OCI-LY7 (cell line): ENCODE results near the gene TM4SF5. TPM values are rescaled to one million over a fixed set of nuclear protein-coding genes. Genes with fewer than 3 reads are reported as not detected.

ENCODE experiments used
- Bru-seq: library from RNA; stranded (reverse); fragments of 400-500 nt; gene quantifications from one replicate; lab custom pipeline; 2021; lab: Mats Ljungman, UMichigan
- BruChase-seq, 2 experiments: library from RNA; stranded (reverse); fragments of 400-500 nt; gene quantifications; one replicate each; lab custom pipeline; 2021; lab: Mats Ljungman, UMichigan
- BruUV-seq: library from RNA; stranded (reverse); fragments of 400-500 nt; replicated peaks from 2 replicates; lab custom pipeline; 2021; lab: Mats Ljungman, UMichigan
- CTCF ChIA-PET: fragments of 300-600 bp; sonication (Branson Sonifier 250); formaldehyde crosslinking; loops from one replicate; lab custom pipeline; 2022; ENCODE audit warnings: antibody characterized with exemption; ENCODE audit not compliant: unreplicated experiment; lab: Charles Lee
- POLR2A ChIA-PET: fragments of 300-600 bp; sonication (Branson Sonifier 250); formaldehyde crosslinking; loops from one replicate; lab custom pipeline; 2022; ENCODE audit warnings: antibody characterized with exemption; lab: Charles Lee
- DNase-seq: peaks from one replicate; pipeline ENCODE4 v3.0.0-alpha.2; 2015; ENCODE audit warnings: low spot score
- H2AFZ ChIP-seq: fragments of 200-600 bp; sonication (generic), shearing (Covaris generic); 2 replicates; pipeline ENCODE4 v1.6.1; 2014; ENCODE audit warnings: mild to moderate bottlenecking, antibody characterized with exemption, low read length, moderate library complexity
- H3K27ac ChIP-seq: fragments of 200-600 bp; sonication (generic); 2 replicates; pipeline ENCODE4 v1.5.1; 2014; ENCODE audit warnings: mixed run types, low read depth, mild to moderate bottlenecking, moderate library complexity, low read length, inconsistent platforms; ENCODE audit not compliant: poor library complexity, severe bottlenecking
- H3K36me3 ChIP-seq: fragments of 200-600 bp; sonication (generic); 2 replicates; pipeline ENCODE4 v1.6.1; 2014; ENCODE audit warnings: mild to moderate bottlenecking, antibody characterized with exemption, low read length, moderate library complexity, mixed read lengths; ENCODE audit not compliant: insufficient read depth
- H3K4me1 ChIP-seq: fragments of 200-600 bp; sonication (generic); 2 replicates; pipeline ENCODE4 v1.5.1; 2014; ENCODE audit warnings: mild to moderate bottlenecking, low read length; ENCODE audit not compliant: insufficient read depth, poor library complexity, severe bottlenecking
- H3K4me2 ChIP-seq: fragments of 200-600 bp; sonication (generic); 2 replicates; pipeline ENCODE4 v1.6.1; 2014; ENCODE audit warnings: mild to moderate bottlenecking, low read length
- H3K4me3 ChIP-seq: fragments of 200-600 bp; sonication (generic); 2 replicates; pipeline ENCODE4 v1.5.1; 2014; ENCODE audit warnings: mild to moderate bottlenecking, low read depth, low read length; ENCODE audit not compliant: poor library complexity, severe bottlenecking
- H3K79me2 ChIP-seq: fragments of 200-600 bp; sonication (generic); 2 replicates; pipeline ENCODE4 v1.6.1; 2016; ENCODE audit warnings: low read depth, mild to moderate bottlenecking, low read length, moderate library complexity, mixed read lengths; ENCODE audit not compliant: insufficient read depth
- H3K9me2 ChIP-seq: fragments of 200-600 bp; sonication (generic); 2 replicates; pipeline ENCODE4 v1.6.1; 2016; ENCODE audit warnings: mild to moderate bottlenecking, low read length, mixed read lengths; ENCODE audit not compliant: insufficient read depth
- H3K9me3 ChIP-seq: fragments of 200-600 bp; sonication (generic); 2 replicates; pipeline ENCODE4 v1.6.1; 2014; ENCODE audit warnings: mild to moderate bottlenecking, mixed run types, low read length, mixed read lengths
- H4K20me1 ChIP-seq: fragments of 200-600 bp; sonication (generic); 2 replicates; pipeline ENCODE4 v1.6.1; 2014; ENCODE audit warnings: mild to moderate bottlenecking, antibody characterized with exemption, low read length, moderate library complexity, mixed read lengths; ENCODE audit not compliant: insufficient read depth
- EZH2phosphoT487 ChIP-seq: fragments of 200-600 bp; sonication (generic); IDR thresholded peaks from 2 replicates; pipeline ENCODE4 v1.6.1; 2018; ENCODE audit warnings: low read depth, borderline replicate concordance, mild to moderate bottlenecking, mixed run types, antibody characterized with exemption, low read length, moderate library complexity, mixed read lengths
- intact Hi-C: fragments of 100-400 bp; cut with micrococcal nuclease; formaldehyde crosslinking; loops from one replicate; pipeline ENCODE4 v1.10.0; 2022; ENCODE audit not compliant: unreplicated experiment
- long read RNA-seq: library from polyadenylated mRNA; stranded (forward); transcript quantifications from one replicate; pipeline ENCODE4 v2.0.0, GENCODE V29; 2022
- total RNA-seq, 2 experiments: library from RNA; depleted of rRNA in 1 of 2; stranded (reverse); fragments of >200 nt in 1 of 2; shearing (Covaris generic) in 1 of 2; gene quantifications; 2 replicates each; pipeline ENCODE4 v1.2.3, GENCODE V29; 2014 to 2022
- TF ChIP-seq, protein P1 (sequence below): fragments of 200-600 bp; sonication (generic); conservative IDR thresholded peaks from 2 replicates; pipeline ENCODE4 v1.5.1; 2014; ENCODE audit warnings: mild to moderate bottlenecking, antibody characterized with exemption, low read length, moderate library complexity, mixed read lengths

Gene TM4SF5, protein sequence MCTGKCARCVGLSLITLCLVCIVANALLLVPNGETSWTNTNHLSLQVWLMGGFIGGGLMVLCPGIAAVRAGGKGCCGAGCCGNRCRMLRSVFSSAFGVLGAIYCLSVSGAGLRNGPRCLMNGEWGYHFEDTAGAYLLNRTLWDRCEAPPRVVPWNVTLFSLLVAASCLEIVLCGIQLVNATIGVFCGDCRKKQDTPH
- total RNA-seq (2014; rRNA removed; shearing (Covaris generic)) (not detected in 2 replicates), total RNA-seq (2022) (not detected in 2 replicates), Bru-seq, nascent RNA (not detected), BruChase-seq, experiment 1, labeled RNA remaining after a 6-hour chase (not detected), BruChase-seq, experiment 2, labeled RNA remaining after a 2-hour chase (not detected)
- long read RNA-seq = 0 reads

DNA sequence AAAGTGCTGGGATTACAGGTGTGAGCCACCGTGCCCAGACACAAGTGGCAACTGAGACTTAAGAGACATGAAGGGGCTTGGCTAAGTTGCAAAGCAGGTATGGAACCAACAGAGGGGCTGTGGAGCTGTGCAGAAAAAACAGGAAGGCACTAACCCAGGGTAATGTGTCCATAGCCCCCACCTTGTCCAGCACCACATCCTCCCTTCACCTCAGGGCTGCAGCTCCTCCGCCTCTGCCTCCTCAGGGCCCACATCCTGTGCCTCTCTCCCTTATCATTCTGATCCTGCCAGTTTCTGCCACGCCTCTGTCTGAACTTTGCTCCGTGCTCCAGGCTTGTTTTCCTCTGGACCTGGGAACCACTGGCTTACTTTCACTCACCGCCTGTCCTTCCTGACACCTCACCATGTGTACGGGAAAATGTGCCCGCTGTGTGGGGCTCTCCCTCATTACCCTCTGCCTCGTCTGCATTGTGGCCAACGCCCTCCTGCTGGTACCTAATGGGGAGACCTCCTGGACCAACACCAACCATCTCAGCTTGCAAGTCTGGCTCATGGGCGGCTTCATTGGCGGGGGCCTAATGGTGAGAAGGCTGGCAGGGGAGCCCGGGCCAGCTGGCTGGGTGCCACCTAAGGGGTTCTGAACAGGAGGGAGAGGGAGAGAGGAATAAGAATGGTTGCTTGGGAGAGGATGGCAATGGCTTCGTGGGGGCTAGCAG lies at the start of gene TM4SF5:
TSS of gene TM4SF5 (plus strand) at position 368 of the 716 bp plus-strand sequence. CDS start at position 405, 37 bp downstream.
- H3K36me3 ChIP-seq = no peaks in the 10 kb centered on the region
- ChIA-PET CTCF (no interaction called here), POLR2A (interaction anchor here (0.6 kb wide), 1 partner anchor 1780 kb away, joined by 4 read pairs; no protein-coding TSS in a partner anchor)
- no peak within 1 kb of the TSS for H3K4me3 ChIP-seq
- no peak within 1 kb of the TSS for H3K27ac ChIP-seq
- H3K79me2 ChIP-seq = no peaks in the 10 kb centered on the region
- intact Hi-C loops = loop anchor here (5.0 kb wide), 1 partner anchor 39 kb away; the partner anchor contains the start of gene MED11
- no peak within 1 kb of the TSS for H2AFZ ChIP-seq
- TF ChIP-seq, protein P1, sequence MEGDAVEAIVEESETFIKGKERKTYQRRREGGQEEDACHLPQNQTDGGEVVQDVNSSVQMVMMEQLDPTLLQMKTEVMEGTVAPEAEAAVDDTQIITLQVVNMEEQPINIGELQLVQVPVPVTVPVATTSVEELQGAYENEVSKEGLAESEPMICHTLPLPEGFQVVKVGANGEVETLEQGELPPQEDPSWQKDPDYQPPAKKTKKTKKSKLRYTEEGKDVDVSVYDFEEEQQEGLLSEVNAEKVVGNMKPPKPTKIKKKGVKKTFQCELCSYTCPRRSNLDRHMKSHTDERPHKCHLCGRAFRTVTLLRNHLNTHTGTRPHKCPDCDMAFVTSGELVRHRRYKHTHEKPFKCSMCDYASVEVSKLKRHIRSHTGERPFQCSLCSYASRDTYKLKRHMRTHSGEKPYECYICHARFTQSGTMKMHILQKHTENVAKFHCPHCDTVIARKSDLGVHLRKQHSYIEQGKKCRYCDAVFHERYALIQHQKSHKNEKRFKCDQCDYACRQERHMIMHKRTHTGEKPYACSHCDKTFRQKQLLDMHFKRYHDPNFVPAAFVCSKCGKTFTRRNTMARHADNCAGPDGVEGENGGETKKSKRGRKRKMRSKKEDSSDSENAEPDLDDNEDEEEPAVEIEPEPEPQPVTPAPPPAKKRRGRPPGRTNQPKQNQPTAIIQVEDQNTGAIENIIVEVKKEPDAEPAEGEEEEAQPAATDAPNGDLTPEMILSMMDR = no peak
- TF ChIP-seq EZH2phosphoT487 = no peak
- no peak within 1 kb of the TSS for H3K4me2 ChIP-seq
- no peak for DNase-seq
- no peaks in the 10 kb centered on the region for H3K9me2 ChIP-seq
- H3K9me3 ChIP-seq = no peaks in the 10 kb centered on the region
- BruUV-seq = no TSS peak
- no peaks in the 10 kb centered on the region for H4K20me1 ChIP-seq
- peaks cover 14% of the 10 kb centered on the region for H3K4me1 ChIP-seq

DNA sequence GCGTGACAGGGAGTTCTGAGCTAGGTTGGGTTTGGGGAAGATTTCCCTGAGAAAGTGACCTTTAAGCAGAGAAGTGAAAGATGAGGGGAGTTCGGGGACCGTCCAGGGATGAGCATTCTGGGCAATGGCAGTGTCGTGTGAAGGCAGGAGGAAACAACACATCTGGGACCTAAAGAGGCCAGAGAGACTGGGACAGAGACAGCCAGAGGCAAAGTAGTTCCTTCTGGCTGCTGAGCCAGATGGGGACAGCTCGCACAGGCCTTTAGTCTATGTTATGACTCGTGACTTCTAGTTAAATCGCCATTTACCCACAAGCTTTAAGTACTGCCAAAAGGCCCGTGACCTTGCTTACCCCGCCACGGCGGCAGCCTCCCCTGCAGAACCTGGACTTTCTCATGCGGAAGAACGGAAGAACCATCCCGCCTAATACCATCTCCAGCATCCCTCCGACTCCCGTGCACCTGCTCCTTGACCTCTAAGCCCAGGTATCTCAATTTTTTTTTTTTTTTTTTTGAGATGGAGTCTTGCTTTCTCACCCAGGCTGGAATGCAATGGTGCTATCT lies 48.9 kb upstream of the TM4SF5 start:
- intact Hi-C loops = no loop called here
- POLR2A ChIA-PET = interaction anchor here (0.7 kb wide), 1 partner anchor 113 kb away, joined by 4 read pairs; no protein-coding TSS in a partner anchor

More for the DNA sequence above, 48.9 kb upstream of the TM4SF5 start:
- CTCF ChIA-PET = no interaction called here
- BruUV-seq = no TSS peak
- Histone ChIP-seq H3K4me1 (no peaks in the 10 kb centered on the region), H3K9me2 (no peaks in the 10 kb centered on the region), H3K27ac (no peak overlapping the region), H3K4me2 (no peak overlapping the region), H3K4me3 (no peak overlapping the region), H2AFZ (no peak overlapping the region), H4K20me1 (no peaks in the 10 kb centered on the region), H3K36me3 (peaks cover 24% of the 10 kb centered on the region), H3K9me3 (no peaks in the 10 kb centered on the region), H3K79me2 (no peaks in the 10 kb centered on the region)
- DNase-seq = no peak
- TF ChIP-seq EZH2phosphoT487 = no peak
- TF ChIP-seq, protein P1 = no peak
